ENCODE measurements around the gene RAB30.

GRCh38 chr11:82980292-82980691, 91.4 kb downstream of the RAB30 start:
- TF ChIP-seq FOS (IDR thresholded peaks at IDR 0.05; ENCODE audit: borderline replicate concordance, insufficient read depth, low read length) (peak; percentile 88), CTCF (IDR thresholded peaks at IDR 0.05; ENCODE audit: extremely low read depth in 1 of 2, insufficient read depth in 1 of 2, low read depth in 1 of 2, low read length in 2 of 2) (no peak), POLR2AphosphoS5 (IDR thresholded peaks at IDR 0.05; ENCODE audit: insufficient read depth, low read depth, low read length) (peak; percentile 66), POLR2A (IDR thresholded peaks at IDR 0.05; ENCODE audit: low read depth, low read length) (no peak), EZH2 (IDR thresholded peaks at IDR 0.05; ENCODE audit: borderline replicate concordance, low read depth, low read length, severe bottlenecking) (no peak)
